Activated CD8-positive, alpha-beta memory T cell treated with anti-CD3 and anti-CD28 coated beads, Interleukin-2, amount 50 U/mL, for 24 hours (primary cell): ENCODE data around the gene ANKRD39.

ENCODE experiments used
- DNase-seq: peaks from one replicate; pipeline ENCODE4 v3.0.0-alpha.2; 2020; ENCODE audit errors: extremely low read depth

The ANKRD39 gene

GRCh38 chr2:96828436-96828835 is 29.4 kb downstream of the ANKRD39 start:
- no peak for DNase-seq

GRCh38 chr2:96826546-96827278 is 31.1 kb downstream of the ANKRD39 start:
- DNase-seq = no peak

- DNase-seq = no peak
Measured at GRCh38 chr2:96825057-96825456, 32.8 kb downstream of the ANKRD39 start.

- DNase-seq = no peak
Measured at GRCh38 chr2:96824079-96824870, 33.5 kb downstream of the ANKRD39 start.

- DNase-seq = no peak
Measured at GRCh38 chr2:96823198-96823597, 34.6 kb downstream of the ANKRD39 start.

- DNase-seq = no peak
Measured at GRCh38 chr2:96822786-96823185, 35.0 kb downstream of the ANKRD39 start.

GRCh38 chr2:96821113-96821675 is 36.6 kb downstream of the ANKRD39 start:
- no peak for DNase-seq

GRCh38 chr2:96819876-96820511 is 37.8 kb downstream of the ANKRD39 start:
- DNase-seq = no peak

- DNase-seq = no peak
Measured at GRCh38 chr2:96819128-96819875, 38.5 kb downstream of the ANKRD39 start.

- DNase-seq = no peak
Measured at GRCh38 chr2:96817882-96818281, 39.9 kb downstream of the ANKRD39 start.

- no peak for DNase-seq
Measured at GRCh38 chr2:96816836-96817702, 40.7 kb downstream of the ANKRD39 start.

GRCh38 chr2:96816127-96816835 is 41.5 kb downstream of the ANKRD39 start, which contains the start of gene CNNM3:
Gene CNNM3, plus strand, starts transcription at chr2:96816268. Its CDS starts 10 bp downstream, at chr2:96816278.
- peak; percentile 86 for DNase-seq

- DNase-seq = no peak
Measured at GRCh38 chr2:96815326-96816126, 42.3 kb downstream of the ANKRD39 start.

- no peak for DNase-seq
Measured at GRCh38 chr2:96813656-96814055, 44.2 kb downstream of the ANKRD39 start.

- DNase-seq = no peak
Measured at GRCh38 chr2:96811917-96812316, 45.9 kb downstream of the ANKRD39 start.

- no peak for DNase-seq
Measured at GRCh38 chr2:96810783-96811192, 47.0 kb downstream of the ANKRD39 start.

- no peak for DNase-seq
Measured at GRCh38 chr2:96809951-96810782, 47.6 kb downstream of the ANKRD39 start.

- DNase-seq = no peak
Measured at GRCh38 chr2:96809216-96809882, 48.5 kb downstream of the ANKRD39 start.
